GM21576 (cell line): Measurements from ENCODE around the gene PADI2.

Source experiments
- ATAC-seq: cut with Tn5 transposase; IDR thresholded peaks from one replicate; pipeline ENCODE4 v1.9.1; 2021; ENCODE audit warnings: mild to moderate bottlenecking, moderate library complexity; ENCODE audit not compliant: unreplicated experiment

PADI2 gene

DNA sequence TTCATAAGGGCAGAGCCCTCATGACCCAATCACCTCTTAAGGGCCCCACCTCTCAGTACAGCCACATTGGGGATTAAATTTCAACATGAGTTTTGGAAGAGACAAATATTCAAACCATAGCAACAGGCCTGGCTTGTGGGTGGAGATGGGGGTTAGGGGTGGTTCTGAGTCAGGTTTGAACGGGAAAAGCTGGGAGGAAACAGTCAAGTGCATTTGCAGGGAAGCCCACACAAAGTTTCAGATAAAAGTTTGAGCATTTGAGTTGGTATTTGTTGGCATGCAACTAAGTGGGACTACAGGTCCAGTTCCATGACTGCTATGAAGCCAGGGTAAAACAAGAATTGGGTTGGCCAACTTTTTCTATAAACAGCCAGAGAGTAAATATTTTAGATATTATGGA is 21.0 kb upstream of the PADI2 start:
- ATAC-seq = no peak

DNA sequence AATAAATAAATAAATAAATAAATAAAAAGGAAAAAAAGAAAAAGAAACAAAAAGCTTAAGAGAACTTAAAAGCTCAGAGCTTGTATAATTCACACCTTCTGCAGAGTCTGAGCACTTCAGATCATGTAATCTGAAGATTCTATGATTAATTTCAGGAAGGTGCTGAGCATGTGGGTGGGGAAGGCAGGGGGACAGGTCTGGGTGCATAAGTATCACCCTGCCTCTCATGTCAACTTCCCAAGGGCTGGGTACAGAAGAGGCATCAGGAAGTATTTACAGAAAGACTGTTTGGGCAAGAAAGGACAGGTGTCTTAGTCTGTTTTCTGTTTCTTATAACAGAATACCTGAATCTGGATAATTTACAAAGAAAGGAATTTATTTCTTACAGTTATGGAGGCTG is 20.4 kb upstream of the PADI2 start:
- no peak for ATAC-seq

DNA sequence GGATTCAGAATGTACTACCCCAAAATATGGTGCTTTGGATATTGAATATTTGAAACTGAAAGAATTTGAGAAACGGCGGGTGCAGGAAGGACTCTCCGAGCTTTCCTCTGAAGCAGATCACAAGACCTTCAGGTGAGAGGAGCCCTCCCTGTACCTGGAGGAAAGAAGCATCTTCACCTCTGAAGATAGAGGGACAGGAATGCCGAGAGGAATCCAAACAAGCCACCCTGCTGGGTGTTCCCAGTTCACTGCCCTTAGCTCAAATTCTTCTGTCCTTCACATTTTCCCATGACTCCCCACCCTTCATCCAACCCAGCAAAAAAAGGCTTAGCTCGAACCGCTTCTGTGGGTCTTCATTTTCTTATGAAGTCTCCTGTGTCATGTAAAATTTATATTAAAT is 18.2 kb upstream of the PADI2 start:
- ATAC-seq = no peak

DNA sequence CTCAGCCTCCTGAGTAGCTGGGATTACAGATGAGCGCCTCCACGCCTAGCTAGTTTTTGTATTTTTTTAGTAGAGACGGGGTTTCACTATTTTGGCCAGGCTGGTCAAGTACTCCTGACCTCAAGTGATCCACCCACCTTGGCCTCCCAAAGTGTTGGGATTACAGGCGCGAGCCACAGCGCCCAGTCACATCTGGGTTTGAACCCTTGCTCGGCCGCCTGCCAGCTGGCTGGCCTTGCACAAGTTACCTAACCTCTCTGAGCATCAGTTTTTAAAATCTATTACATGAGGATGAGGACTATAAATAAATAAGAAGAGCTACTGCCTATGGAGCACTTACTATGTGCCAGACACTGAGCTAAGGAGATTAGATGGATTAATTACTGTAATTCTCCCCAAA is 17.7 kb upstream of the PADI2 start:
- no peak for ATAC-seq

DNA sequence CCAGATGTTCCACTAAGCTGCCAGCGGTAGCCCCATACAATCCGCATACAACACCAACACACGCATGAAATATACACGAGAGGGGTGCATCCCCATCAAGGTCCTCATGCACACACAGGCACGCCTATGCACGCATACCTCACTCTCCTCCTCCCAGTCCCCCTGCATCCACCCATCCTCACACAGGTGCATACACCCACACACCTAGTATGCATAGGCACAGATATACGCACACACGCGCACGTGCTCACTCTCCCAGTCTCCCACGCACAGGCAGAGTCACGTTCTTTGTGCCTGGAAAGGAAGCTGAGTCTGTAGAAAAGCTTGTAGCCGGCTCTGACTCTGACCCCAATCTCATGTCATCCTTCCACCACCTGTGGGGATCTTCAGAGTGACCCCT is 16.9 kb upstream of the PADI2 start:
- no peak for ATAC-seq

DNA sequence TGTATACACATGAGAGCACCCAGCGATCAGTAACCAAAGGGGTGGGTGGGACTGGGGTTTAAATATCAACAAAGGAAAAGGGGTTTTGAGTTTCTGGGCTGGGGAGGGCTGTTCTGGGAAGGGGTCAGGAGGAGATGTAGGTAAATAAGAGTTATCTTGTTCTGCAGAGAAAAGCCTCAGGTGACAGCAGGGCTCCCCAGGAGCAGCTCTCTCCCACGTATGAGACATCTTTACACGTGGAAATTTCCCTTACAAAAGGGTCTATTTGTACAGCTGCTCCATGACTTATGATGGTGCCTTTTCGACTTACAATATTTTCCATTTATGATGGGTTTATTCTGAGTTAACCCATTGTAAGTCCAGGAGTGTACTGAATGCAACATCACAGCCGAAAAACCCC is 16.3 kb upstream of the PADI2 start:
- no peak for ATAC-seq

DNA sequence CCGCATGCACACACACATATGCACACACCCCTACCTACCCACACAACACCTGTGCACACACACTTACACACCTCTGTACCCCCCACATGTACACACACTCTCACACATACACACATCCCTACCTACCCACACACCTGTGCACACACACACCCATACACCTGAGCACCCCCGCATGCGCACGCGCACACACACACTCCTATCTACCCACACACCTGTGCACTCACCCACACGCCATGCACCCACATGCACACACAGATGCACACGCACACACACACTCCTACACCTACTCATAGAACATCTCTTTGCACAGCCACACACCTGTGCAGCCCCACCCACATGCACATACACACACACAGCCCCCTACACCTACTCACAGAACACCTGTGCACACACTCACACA is 15.5 kb upstream of the PADI2 start:
- no peak for ATAC-seq

DNA sequence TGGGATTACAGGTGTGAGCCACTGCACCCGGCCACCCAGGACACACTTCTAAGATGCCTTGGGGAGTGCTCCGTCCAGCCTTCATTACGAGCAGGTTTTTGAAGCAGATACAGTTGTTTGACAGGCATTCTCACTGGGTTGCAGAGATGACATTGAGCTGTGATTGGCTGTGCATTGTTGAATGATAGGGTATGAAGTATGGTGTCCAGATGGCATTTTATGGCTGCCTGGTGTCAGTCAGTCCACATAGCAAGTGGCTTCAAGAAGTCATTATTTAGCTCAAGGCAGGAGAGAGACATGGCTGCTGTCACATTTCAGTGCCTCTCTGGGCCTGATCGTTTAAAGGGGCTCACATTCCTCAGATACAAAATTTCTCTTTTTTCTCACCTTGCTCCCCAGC is 14.8 kb upstream of the PADI2 start:
- no peak for ATAC-seq

DNA sequence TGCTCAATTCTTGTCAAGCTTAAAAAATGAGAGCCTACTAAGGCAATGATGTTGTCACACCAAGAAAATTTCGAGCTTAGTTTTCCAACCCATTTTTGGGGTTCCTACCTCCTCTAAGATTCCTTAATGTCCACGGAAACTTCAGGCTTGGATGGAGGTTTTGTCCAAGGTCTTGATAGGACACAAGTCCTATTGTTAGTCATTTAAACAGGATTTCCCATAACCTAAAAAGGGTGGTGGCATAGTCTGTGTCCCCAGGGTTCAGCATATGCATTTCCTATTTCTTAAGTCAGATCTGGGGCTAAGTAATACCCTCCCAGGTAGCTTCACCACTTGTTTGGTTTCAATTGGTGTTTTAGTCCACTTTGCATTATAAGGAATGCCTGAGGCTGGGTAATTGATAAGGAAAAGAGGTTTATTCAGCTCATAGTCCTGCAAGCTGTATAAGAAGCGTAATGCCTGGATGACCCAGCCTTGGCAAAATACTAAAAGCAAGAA is 10.9 kb upstream of the PADI2 start:
- ATAC-seq = no peak

DNA sequence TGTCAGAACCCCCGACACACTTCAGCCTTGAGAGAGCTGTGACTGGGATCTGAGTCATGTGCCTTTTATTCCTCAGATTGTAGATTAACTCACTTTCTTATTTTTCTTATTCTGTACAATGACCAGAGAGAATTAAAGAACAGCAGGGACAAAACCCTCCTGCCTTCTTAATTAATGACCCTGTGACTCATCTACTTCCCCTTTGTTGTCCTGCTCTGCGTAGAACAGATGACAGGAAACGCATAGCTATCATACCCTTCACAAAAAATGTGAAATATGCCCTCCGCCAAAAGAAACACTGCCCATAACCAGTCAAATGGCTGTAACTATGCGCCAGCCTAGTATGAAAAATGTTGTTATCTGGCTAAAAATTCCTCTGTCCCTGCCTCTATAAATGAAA is 9.1 kb upstream of the PADI2 start:
- ATAC-seq = no peak

DNA sequence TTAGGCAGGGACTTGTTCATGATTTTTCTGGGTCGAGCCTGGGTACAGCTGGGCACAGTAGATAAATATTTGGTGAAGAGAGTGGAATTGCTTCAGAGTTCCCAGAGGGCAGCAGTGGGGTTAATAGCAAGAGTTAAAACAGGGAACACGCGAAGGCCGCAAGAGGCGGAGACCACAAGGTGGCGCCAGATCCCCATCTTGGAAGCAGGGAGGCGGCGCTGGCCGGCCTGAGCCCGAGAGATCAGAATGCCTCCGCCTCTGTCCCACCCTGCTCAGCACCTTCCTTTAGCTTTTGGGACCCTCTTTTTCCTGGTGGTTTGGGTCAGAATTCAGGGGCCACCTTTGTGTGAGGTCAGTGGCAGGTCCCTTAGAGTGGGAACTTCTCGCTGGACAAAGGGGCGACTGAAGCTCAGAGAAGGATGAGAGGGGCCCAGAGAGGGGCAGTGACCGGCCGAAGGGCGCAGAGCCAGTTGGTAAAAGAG is 6.5 kb upstream of the PADI2 start:
- no peak for ATAC-seq

DNA sequence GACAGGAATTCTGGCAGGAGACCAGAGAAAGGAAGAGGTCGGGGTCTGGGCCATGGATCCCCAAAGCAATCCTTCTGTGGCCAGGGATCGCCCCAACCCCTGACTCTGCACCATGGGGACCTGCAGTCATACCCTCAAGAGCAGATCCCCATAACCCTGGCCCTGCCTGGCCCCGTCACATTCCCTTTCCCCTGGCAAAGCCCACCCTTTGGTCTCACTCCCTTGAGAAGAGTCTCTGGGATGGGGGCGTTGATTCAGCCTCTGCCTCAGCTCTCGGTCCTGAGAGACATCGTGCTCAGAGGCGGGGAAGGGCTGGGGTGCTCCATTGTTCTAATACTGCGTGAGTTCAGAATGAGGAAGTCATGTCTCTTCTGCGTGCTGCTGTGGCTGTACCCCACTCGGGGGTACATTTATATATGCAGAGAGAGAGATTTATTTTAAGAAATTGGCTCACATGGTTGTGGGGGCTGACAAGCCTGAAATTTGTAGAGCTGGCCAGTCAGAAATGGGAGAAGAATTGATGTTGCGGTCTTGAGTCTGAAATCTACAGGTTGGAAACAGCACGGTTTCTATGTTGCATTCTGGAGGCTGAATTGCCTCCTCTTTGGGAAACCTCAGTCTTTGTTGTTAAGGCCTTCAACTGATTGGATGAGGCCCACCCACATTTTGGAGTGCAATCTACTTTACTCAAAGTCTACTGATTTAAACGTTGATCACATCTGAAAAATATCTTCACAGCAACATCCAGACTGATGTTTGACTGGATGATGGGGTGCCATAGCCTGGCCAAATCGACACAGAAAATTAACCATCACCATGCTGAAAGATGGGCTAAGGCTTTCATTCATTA is 4.2 kb upstream of the PADI2 start:
- no peak for ATAC-seq

DNA sequence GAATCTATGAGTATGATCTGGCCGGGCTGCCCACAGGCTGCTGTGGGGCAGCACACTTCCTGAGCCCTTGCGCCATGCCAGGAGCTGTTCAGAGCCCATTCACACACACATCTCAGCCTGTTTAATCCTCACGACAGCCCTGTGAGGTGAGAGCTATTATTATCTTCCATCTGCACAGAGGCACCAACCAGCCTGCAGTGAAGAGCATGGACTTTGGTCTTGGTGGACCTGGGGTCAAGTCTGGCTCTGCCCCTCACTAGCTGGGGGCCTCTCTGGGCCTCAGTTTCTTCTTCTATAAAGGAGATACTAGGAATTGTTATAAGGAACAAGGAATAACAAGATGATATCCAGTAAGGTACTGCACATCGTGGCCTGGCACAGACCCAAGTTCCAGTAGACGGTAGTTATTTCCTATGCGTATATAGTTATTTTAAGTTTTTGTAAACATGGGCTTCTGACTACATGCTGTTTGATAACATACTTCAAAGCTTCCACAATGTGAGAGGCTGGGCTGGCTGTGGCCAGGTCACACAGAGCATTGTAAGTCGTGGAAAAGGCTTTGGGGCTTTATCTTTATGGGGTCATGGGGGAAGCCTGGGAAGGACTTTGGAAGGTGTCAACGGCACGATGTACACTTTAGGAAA is 3.4 kb upstream of the PADI2 start:
- ATAC-seq = no peak

DNA sequence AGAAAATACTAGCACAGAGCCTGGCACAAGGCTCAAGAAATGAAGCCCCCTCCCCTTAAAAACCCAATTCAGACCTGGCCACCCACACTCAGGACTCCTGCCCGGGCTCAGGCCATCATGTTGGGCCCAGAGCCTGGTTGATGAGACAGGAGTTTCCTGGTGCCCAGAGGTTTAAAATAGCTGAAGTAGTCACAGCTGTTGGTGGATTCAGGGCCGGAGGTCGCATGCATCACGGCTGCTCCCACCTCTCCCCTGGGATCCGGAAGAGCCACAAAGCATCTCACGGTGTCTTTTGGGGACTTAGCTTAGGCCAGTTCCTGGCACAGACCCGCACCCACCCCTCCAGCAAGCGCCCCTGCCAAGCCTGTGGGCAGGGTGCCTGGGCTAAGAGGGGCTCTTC is 2.6 kb upstream of the PADI2 start:
- no peak for ATAC-seq

DNA sequence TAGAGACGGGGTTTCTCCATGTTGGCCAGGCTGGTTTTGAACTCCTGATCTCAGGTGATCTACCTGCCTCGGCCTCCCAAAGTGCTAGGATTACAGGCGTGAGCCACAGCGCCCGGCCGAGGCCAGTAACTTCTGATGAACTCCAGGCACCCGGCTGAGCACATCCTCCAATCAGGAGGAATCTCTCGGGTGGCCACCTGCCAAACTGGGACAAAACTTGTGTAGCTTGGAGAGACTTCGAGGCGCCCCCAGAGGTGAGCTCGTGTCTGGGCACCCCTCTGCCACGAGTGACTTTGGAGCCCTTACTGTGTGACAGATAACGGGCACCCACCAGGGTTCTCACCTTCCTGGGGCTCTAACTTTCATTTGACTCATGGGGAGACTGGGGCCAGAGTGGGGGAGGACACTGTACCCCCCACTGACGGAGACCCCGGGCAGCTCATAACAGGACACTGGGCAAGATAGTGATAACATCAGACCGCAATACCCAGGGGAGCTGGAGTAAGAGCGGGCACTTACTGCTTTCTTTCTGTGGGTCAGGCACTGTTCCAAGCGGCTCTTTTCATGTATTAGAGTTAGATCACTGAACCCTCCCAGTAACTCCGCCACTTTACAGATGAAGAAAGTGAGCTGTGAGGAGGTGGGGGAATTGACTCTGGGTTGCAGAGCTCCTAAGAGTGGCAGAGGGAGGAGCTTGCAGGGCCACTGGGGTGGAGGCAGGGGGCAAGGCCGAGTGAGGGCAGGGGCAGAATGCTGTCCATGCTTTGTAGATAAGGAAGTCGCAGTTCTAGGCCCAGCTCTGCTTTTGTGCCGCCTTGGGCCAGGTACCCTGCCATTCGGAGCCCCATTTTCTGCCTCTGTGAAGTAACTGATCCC is 1.9 kb upstream of the PADI2 start:
- ATAC-seq = no peak

DNA sequence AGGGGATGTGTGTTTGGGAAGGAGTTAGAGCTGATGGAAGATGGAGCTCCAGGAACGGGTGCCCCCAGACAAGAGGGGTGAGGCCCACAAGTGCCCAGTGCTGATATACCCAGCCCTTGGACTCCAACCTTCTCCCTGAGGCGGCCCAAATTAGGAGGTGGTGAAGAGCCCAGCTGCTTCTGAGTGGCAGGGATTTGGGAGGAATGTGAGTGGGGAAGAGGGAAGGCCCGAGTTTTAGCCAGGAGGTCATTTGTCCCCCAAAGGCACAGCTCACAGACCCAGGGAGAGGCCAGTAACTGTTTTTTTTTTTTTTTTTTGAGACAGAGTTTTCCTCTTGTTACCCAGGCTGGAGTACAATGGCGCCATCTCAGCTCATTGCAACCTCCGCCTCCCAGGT is 1.2 kb upstream of the PADI2 start:
- ATAC-seq = no peak

DNA sequence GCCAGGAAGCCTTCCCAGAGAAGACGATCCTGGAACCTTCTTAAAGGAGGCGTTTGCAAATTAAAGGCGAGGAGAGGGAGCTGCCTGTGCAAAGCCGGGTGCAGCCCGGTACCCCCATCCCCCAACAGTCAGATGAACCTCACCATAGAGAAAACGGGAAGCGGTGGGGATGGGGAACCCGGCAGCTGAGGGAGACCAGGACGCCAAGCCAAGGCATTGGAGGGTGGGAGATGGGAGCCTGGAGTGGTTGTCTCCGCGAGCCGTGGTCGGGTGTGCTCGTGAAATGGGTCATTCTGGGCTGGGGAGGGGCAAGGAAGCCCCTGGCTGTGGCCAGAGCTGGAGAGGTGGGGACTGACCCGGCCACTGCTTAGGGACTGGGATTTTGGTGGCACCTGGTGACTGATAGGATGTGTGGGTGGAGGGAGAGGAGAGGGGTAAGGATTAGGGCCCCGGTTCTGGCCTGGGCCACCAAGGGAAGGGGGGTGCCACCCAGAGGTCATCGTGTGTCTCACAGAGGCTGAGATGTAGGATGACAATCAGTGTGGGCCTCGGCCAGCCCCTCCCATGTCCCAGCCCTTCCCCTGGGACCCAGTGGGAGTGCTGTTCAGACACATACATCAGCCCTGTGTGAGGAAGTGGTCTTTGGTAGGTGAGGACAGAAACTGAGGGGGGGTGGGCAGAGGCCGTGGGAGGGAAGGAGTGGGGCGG is 676 bp upstream of the PADI2 start:
- ATAC-seq = no peak

DNA sequence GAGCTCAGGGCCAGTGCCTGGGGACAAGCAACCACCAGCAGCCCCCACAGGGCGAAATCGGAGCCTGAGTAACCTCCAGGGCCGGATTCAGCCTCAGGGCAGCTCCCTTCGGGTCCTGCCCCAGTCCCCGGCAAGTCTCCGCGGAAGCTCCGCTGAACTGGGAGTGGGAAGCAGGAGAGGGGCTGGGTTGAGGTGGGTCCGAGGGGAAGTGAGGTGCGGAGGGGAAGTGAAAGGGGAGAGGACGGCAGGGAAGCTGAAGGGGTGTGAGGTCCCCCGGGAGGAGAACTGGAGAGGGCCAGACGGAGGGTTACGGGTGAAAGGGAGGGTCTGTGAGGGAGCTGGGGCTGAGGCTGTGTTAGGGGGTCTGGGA is 560 bp downstream of the PADI2 start:
- ATAC-seq = no peak

DNA sequence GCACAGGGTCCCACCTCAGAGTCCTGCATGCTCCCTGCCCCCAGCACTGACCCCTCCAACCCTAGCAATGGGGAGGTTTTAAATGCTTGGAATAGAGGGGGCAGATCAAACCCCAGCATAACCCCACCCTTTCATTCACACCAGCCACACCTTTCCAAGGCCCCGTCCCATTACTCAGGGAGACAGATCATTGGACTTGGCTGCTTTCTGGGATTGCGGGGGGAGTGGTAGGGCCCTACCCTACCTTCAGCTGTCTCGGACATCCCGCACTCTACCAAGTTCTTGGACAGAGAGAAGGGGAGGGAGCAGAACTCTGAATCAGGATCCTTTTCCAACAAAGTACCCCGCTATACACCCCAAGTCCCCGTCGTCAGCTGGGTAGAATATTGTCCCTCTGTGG is 983 bp downstream of the PADI2 start:
- no peak for ATAC-seq

DNA sequence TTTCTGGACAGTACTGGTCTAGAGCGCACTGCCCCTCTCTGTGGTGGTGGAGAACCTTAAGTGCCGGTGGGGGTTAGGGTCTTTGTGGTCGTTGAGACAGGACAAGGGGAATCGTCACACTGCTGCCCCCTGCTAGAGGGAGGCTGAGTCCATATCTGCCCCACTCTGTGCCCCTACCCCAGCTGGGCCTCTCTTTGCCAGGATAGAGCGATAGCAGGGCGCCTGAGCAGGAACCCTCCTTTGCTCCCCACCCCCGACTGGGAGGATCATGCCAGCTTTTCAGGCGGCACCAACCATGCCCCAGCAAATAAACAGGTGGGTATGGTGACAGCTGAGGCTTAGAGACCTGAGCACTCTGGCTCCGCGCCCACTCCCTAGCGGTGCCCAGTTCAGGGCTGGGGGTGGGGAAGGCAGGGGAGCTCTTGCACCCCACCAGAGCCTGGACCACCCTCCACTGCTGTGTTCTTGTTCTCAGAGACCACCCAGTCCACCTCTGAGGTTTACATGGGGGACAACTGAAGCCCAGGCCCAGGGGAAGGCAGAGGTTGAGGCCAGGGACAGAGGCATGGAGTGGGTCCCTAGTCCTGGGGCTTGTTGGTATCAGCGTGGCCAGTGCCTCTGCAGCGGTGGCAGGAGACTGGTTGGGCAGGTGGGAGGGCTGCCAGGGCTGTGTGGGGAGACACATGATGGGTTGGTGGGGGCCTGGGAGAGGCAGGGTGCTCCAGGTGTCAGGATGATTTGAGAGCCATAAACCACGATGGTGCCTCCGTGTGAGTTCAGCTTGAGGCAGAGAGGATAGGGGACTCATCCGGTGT is 1.6 kb downstream of the PADI2 start:
- no peak for ATAC-seq
